ENCODE measurements around the gene RBM17.

- TF ChIP-seq CTCF (IDR thresholded peaks at IDR 0.05) = no peak
- no peak for TF ChIP-seq POLR2AphosphoS5 (IDR thresholded peaks at IDR 0.05; ENCODE audit: low read depth, low read length)
Observed at GRCh38 chr10:6103591-6103990, 14.8 kb downstream of the RBM17 start.

All from Panc1 (cell line).